GM19452 (cell line): ENCODE measurements around the gene TRIM74.
"Not testable (repeated sequence)": the region's sequence is repeated elsewhere in the genome, so short reads cannot be mapped to it uniquely, and the experiment has no call there.

Experiments used
- ATAC-seq: cut with Tn5 transposase; IDR thresholded peaks from one replicate; pipeline ENCODE4 v1.9.1; 2021; ENCODE audit not compliant: unreplicated experiment

The TRIM74 gene

GRCh38 chr7:72913750-72914149 lies 55.5 kb downstream of the TRIM74 start:
- not testable (repeated sequence) for ATAC-seq

GRCh38 chr7:72911395-72911794 lies 57.9 kb downstream of the TRIM74 start:
- not testable (repeated sequence) for ATAC-seq
